T47D (cell line): ENCODE results near the gene GLB1L.
A peak's percentile ranks its signal among the peaks of the same experiment; 100 is the strongest.

Source experiments
- DNase-seq, 2 experiments: peaks; one replicate each; pipeline versions ENCODE4 v3.0.0 to v3.0.0-alpha.2; 2011 to 2012; ENCODE audit warnings: low read depth in 1 of 2, low spot score in 1 of 2
- JUND ChIP-seq: IDR thresholded peaks from 2 replicates; pipeline ENCODE4 v1.6.1; 2012; ENCODE audit warnings: low read depth
- in situ Hi-C: cut with HindIII; loops from 2 replicates; pipeline ENCODE4 v1.10.0; 2016; ENCODE audit warnings: low sequenced_read_pairs, low pct_unique_long_range_greater_than_20kb

The GLB1L gene

GRCh38 chr2:219254590-219255201, 9.5 kb upstream of the GLB1L start:
- DNase-seq = no peak
- in situ Hi-C loops = no loop called here
- no peak for TF ChIP-seq JUND

GRCh38 chr2:219253753-219254589, 8.7 kb upstream of the GLB1L start, which contains the start of gene TUBA4A:
Gene TUBA4A, minus strand, starts transcription at chr2:219253918. Its CDS starts 60 bp downstream, at chr2:219253858.
- no peak for TF ChIP-seq JUND
- in situ Hi-C loops = no loop called here
- DNase-seq = peak; percentile 74 to 82

- DNase-seq = peak in 1 of 2 experiments; percentile 18
- TF ChIP-seq JUND = no peak
- in situ Hi-C loops = no loop called here
These were observed 7.9 kb upstream of the GLB1L start, which contains the start of gene TUBA4B for GRCh38 chr2:219252900-219253752. Gene TUBA4B, plus strand, starts transcription at chr2:219253243. Its CDS starts 165 bp downstream, at chr2:219253408.

GRCh38 chr2:219252570-219252899, 7.3 kb upstream of the GLB1L start:
- in situ Hi-C loops = no loop called here
- no peak for TF ChIP-seq JUND
- DNase-seq = no peak

- TF ChIP-seq JUND = no peak
- DNase-seq = no peak
- in situ Hi-C loops = no loop called here
These were observed 6.8 kb upstream of the GLB1L start for GRCh38 chr2:219252084-219252483.

GRCh38 chr2:219251656-219252055, 6.4 kb upstream of the GLB1L start:
- in situ Hi-C loops = no loop called here

GRCh38 chr2:219250049-219250781, 5.0 kb upstream of the GLB1L start:
- no peak for TF ChIP-seq JUND
- in situ Hi-C loops = no loop called here
- DNase-seq = no peak

More at GRCh38 chr2:219251656-219252055, 6.4 kb upstream of the GLB1L start:
- no peak for TF ChIP-seq JUND
- DNase-seq = no peak

- DNase-seq = peak in 1 of 2 experiments; percentile 64
- TF ChIP-seq JUND = no peak
- in situ Hi-C loops = no loop called here
These were observed 4.1 kb upstream of the GLB1L start for GRCh38 chr2:219249203-219249980.

GRCh38 chr2:219248845-219249202, 3.6 kb upstream of the GLB1L start:
- DNase-seq = no peak
- in situ Hi-C loops = no loop called here

GRCh38 chr2:219247678-219248642, 2.7 kb upstream of the GLB1L start:
- DNase-seq = no peak
- in situ Hi-C loops = no loop called here
- no peak for TF ChIP-seq JUND

More at GRCh38 chr2:219248845-219249202, 3.6 kb upstream of the GLB1L start:
- TF ChIP-seq JUND = no peak
